GM18505 (cell line): ENCODE data around the gene DENND1B.

Experiments
- ATAC-seq: cut with Tn5 transposase; IDR thresholded peaks from one replicate; pipeline ENCODE4 v1.9.1; 2021; ENCODE audit not compliant: unreplicated experiment
- POLR2A ChIP-seq: IDR thresholded peaks from 4 replicates; pipeline ENCODE4 v1.6.1; 2011; ENCODE audit warnings: borderline replicate concordance; ENCODE audit not compliant: insufficient read depth, insufficient read length; ENCODE audit errors: extremely low read depth

Gene DENND1B

GRCh38 chr1:197745911-197746310 lies 29.4 kb downstream of the DENND1B start:
- ATAC-seq: no peak
- TF ChIP-seq POLR2A: no peak

GRCh38 chr1:197744979-197745378 lies 30.3 kb downstream of the DENND1B start:
- no peak for ATAC-seq
- no peak for TF ChIP-seq POLR2A

GRCh38 chr1:197743578-197743977 lies 31.7 kb downstream of the DENND1B start:
- ATAC-seq: no peak
- no peak for TF ChIP-seq POLR2A

GRCh38 chr1:197740992-197741391 lies 34.3 kb downstream of the DENND1B start:
- ATAC-seq: no peak
- TF ChIP-seq POLR2A: no peak

GRCh38 chr1:197738927-197739326 lies 36.4 kb downstream of the DENND1B start:
- TF ChIP-seq POLR2A: no peak
- no peak for ATAC-seq

GRCh38 chr1:197737916-197738315 lies 37.4 kb downstream of the DENND1B start:
- ATAC-seq: no peak
- TF ChIP-seq POLR2A: no peak

GRCh38 chr1:197736685-197737084 lies 38.6 kb downstream of the DENND1B start:
- ATAC-seq: no peak
- TF ChIP-seq POLR2A: no peak

- ATAC-seq: no peak
- TF ChIP-seq POLR2A: no peak
These were observed 39.8 kb downstream of the DENND1B start for GRCh38 chr1:197735461-197735860.

- ATAC-seq: no peak
- no peak for TF ChIP-seq POLR2A
These were observed 42.0 kb downstream of the DENND1B start for GRCh38 chr1:197733324-197733723.

GRCh38 chr1:197732187-197732586 lies 43.1 kb downstream of the DENND1B start:
- no peak for TF ChIP-seq POLR2A
- ATAC-seq: no peak

- ATAC-seq: no peak
- no peak for TF ChIP-seq POLR2A
These were observed 43.8 kb downstream of the DENND1B start for GRCh38 chr1:197731449-197731848.

- ATAC-seq: no peak
- no peak for TF ChIP-seq POLR2A
These were observed 49.3 kb downstream of the DENND1B start for GRCh38 chr1:197725976-197726375.

- TF ChIP-seq POLR2A: no peak
- no peak for ATAC-seq
These were observed 50.2 kb downstream of the DENND1B start for GRCh38 chr1:197725044-197725443.

GRCh38 chr1:197715806-197716205 lies 59.5 kb downstream of the DENND1B start:
- ATAC-seq: no peak
- no peak for TF ChIP-seq POLR2A

- no peak for TF ChIP-seq POLR2A
- ATAC-seq: no peak
These were observed 68.7 kb downstream of the DENND1B start for GRCh38 chr1:197706601-197707000.
